GM18870 (cell line): ENCODE data around the gene WDR53.
"Not testable (repeated sequence)": the region's sequence is repeated elsewhere in the genome, so short reads cannot be mapped to it uniquely, and the experiment has no call there.

Source experiments
- ATAC-seq: cut with Tn5 transposase; IDR thresholded peaks from one replicate; pipeline ENCODE4 v1.9.1; 2021; ENCODE audit warnings: moderate library complexity; ENCODE audit not compliant: unreplicated experiment

The WDR53 gene

GRCh38 chr3:196559826-196560225 is 8.5 kb downstream of the WDR53 start:
- no peak for ATAC-seq

- ATAC-seq: no peak
Measured at GRCh38 chr3:196558476-196558875, 9.9 kb downstream of the WDR53 start.

- no peak for ATAC-seq
Measured at GRCh38 chr3:196557236-196557635, 11.1 kb downstream of the WDR53 start.

GRCh38 chr3:196555295-196555694 is 13.1 kb downstream of the WDR53 start:
- no peak for ATAC-seq

- no peak for ATAC-seq
Measured at GRCh38 chr3:196554205-196554604, 14.1 kb downstream of the WDR53 start.

GRCh38 chr3:196553551-196553950 is 14.8 kb downstream of the WDR53 start:
- ATAC-seq: no peak

GRCh38 chr3:196552253-196552652 is 16.1 kb downstream of the WDR53 start:
- ATAC-seq: no peak

GRCh38 chr3:196550172-196550571 is 18.2 kb downstream of the WDR53 start:
- not testable (repeated sequence) for ATAC-seq

- ATAC-seq: not testable (repeated sequence)
Measured at GRCh38 chr3:196549312-196549711, 19.0 kb downstream of the WDR53 start.

- no peak for ATAC-seq
Measured at GRCh38 chr3:196547067-196547466, 21.3 kb downstream of the WDR53 start.

- no peak for ATAC-seq
Measured at GRCh38 chr3:196546537-196546936, 21.8 kb downstream of the WDR53 start.

- ATAC-seq: no peak
Measured at GRCh38 chr3:196544491-196544992, 23.8 kb downstream of the WDR53 start.

- ATAC-seq: no peak
Measured at GRCh38 chr3:196541684-196542445, 26.5 kb downstream of the WDR53 start.

- no peak for ATAC-seq
Measured at GRCh38 chr3:196537319-196537984, 30.9 kb downstream of the WDR53 start.

GRCh38 chr3:196533260-196533681 is 35.1 kb downstream of the WDR53 start:
- ATAC-seq: no peak

- no peak for ATAC-seq
Measured at GRCh38 chr3:196531418-196531817, 36.9 kb downstream of the WDR53 start.

GRCh38 chr3:196528639-196529233 is 39.6 kb downstream of the WDR53 start:
- no peak for ATAC-seq

GRCh38 chr3:196525141-196525540 is 43.2 kb downstream of the WDR53 start:
- ATAC-seq: no peak

- ATAC-seq: no peak
Measured at GRCh38 chr3:196524527-196524926, 43.8 kb downstream of the WDR53 start.

- no peak for ATAC-seq
Measured at GRCh38 chr3:196523841-196524240, 44.5 kb downstream of the WDR53 start.

GRCh38 chr3:196521291-196521690 is 47.1 kb downstream of the WDR53 start:
- ATAC-seq: not testable (repeated sequence)

- ATAC-seq: no peak
Measured at GRCh38 chr3:196519718-196520082, 48.7 kb downstream of the WDR53 start.
